Measurements from ENCODE around the gene MAP3K20.
"Not testable (repeated sequence)": the region's sequence is repeated elsewhere in the genome, so short reads cannot be mapped to it uniquely, and the experiment has no call there.

The MAP3K20 gene

DNA sequence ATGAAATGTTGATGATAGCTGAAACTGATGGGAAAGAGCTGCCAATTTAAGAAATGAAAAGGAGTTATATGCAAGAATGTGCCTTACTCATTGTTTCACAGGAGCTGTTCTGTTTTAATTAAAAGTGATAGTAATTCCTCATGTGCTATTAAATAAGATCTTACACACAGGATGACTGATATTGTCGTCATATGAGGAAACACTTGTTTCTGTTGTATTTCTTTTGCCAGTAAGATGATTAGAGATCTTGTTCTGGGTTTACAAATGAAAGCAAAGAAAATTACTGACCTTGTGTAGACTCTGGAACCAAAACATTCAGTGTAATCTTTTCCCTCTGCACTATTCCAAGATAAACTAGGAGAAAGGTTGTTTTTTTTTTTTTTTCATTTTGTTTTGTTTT lies 123.6 kb downstream of the MAP3K20 start:
- no peaks in the 10 kb centered on the region for H3K9me3 ChIP-seq (ENCODE audit: insufficient read depth, low read length, severe bottlenecking)
- H3K79me2 ChIP-seq (ENCODE audit: insufficient read depth, low read length) = no peaks in the 10 kb centered on the region
- H3K4me3 ChIP-seq (ENCODE audit: low read depth in 1 of 2, low read length in 2 of 2) = no peak overlapping the region
- no peak overlapping the region for H2AFZ ChIP-seq (ENCODE audit: low read depth, low read length)
- DNase-seq = no peak
- no peak for ATAC-seq (ENCODE audit: insufficient read depth, low read depth)
- no peaks in the 10 kb centered on the region for H4K20me1 ChIP-seq (ENCODE audit: insufficient read depth, low read length)
- TF ChIP-seq, protein P1, sequence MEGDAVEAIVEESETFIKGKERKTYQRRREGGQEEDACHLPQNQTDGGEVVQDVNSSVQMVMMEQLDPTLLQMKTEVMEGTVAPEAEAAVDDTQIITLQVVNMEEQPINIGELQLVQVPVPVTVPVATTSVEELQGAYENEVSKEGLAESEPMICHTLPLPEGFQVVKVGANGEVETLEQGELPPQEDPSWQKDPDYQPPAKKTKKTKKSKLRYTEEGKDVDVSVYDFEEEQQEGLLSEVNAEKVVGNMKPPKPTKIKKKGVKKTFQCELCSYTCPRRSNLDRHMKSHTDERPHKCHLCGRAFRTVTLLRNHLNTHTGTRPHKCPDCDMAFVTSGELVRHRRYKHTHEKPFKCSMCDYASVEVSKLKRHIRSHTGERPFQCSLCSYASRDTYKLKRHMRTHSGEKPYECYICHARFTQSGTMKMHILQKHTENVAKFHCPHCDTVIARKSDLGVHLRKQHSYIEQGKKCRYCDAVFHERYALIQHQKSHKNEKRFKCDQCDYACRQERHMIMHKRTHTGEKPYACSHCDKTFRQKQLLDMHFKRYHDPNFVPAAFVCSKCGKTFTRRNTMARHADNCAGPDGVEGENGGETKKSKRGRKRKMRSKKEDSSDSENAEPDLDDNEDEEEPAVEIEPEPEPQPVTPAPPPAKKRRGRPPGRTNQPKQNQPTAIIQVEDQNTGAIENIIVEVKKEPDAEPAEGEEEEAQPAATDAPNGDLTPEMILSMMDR (IDR thresholded peaks at IDR 0.05; ENCODE audit: borderline replicate concordance, extremely low read depth, low read length, poor library complexity, severe bottlenecking) = no peak
- TF ChIP-seq EZH2 (IDR thresholded peaks at IDR 0.05; ENCODE audit: borderline replicate concordance, low read depth, low read length, severe bottlenecking) = no peak
- no peaks in the 10 kb centered on the region for H3K4me1 ChIP-seq (ENCODE audit: insufficient read depth, low read length)
- H3K9ac ChIP-seq (ENCODE audit: low read depth, low read length) = no peak overlapping the region
- H3K27ac ChIP-seq (ENCODE audit: low read length) = no peak overlapping the region
- H3K27me3 ChIP-seq (ENCODE audit: insufficient read depth, low read length, poor library complexity) = no peaks in the 10 kb centered on the region
- H3K36me3 ChIP-seq (ENCODE audit: insufficient read depth, low read length) = peaks cover 14% of the 10 kb centered on the region; the same call in 1 of the 2 replicates
- no peak overlapping the region for H3K4me2 ChIP-seq (ENCODE audit: insufficient read depth, low read length)

DNA sequence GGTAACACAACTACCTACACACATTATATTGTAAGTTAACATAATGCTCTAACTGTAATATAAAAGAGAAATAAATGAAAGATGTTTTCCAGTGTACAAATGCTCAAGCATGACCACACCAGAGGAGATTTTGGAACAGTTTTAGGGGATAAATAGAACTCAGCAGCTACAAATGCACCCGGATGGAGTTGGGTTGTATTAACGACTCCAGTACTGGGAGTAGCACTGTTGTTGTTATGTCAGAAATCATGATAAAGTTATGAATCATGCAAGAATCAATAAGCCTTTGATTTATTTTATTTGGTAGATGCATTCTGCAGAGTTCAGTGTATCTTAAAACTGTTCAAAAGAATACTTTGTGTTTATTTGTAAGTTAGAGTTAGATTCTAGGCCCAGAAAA lies 126.9 kb downstream of the MAP3K20 start:
- Histone ChIP-seq H3K4me3 (ENCODE audit: low read depth in 1 of 2, low read length in 2 of 2) (no peak overlapping the region), H3K79me2 (ENCODE audit: insufficient read depth, low read length) (no peaks in the 10 kb centered on the region), H3K9me3 (ENCODE audit: insufficient read depth, low read length, severe bottlenecking) (no peaks in the 10 kb centered on the region), H2AFZ (ENCODE audit: low read depth, low read length) (no peak overlapping the region), H3K9ac (ENCODE audit: low read depth, low read length) (no peak overlapping the region), H3K27ac (ENCODE audit: low read length) (no peak overlapping the region), H3K27me3 (ENCODE audit: insufficient read depth, low read length, poor library complexity) (no peaks in the 10 kb centered on the region), H4K20me1 (ENCODE audit: insufficient read depth, low read length) (no peaks in the 10 kb centered on the region), H3K36me3 (ENCODE audit: insufficient read depth, low read length) (peaks cover 22% of the 10 kb centered on the region; the same call in 1 of the 2 replicates), H3K4me1 (ENCODE audit: insufficient read depth, low read length) (no peaks in the 10 kb centered on the region), H3K4me2 (ENCODE audit: insufficient read depth, low read length) (no peak overlapping the region)
- TF ChIP-seq, protein P1 (IDR thresholded peaks at IDR 0.05; ENCODE audit: borderline replicate concordance, extremely low read depth, low read length, poor library complexity, severe bottlenecking) = no peak
- no peak for TF ChIP-seq EZH2 (IDR thresholded peaks at IDR 0.05; ENCODE audit: borderline replicate concordance, low read depth, low read length, severe bottlenecking)
- DNase-seq (no peak), ATAC-seq (ENCODE audit: insufficient read depth, low read depth) (no peak)

DNA sequence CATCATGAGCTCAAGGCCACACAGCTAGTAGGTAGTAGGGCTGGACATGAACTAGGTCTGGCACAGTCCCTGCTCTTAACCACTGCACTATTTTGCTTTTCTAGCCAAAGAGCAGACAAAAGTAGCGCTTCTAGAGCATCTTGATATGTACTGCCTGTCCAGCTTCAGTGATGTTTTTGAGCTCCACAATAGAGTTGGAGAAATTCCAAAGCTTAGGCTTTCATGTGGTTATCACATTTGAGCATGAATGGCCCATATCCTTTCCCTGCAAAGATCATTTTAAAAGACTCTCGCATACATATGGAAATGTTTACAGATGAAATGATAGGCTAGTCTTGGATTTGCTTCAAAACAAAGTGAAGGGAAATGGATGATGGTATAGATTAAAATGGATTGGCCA lies 128.7 kb downstream of the MAP3K20 start:
- no peak overlapping the region for H3K4me2 ChIP-seq (ENCODE audit: insufficient read depth, low read length)
- TF ChIP-seq EZH2 (IDR thresholded peaks at IDR 0.05; ENCODE audit: borderline replicate concordance, low read depth, low read length, severe bottlenecking) = no peak
- TF ChIP-seq, protein P1 (IDR thresholded peaks at IDR 0.05; ENCODE audit: borderline replicate concordance, extremely low read depth, low read length, poor library complexity, severe bottlenecking) = no peak
- H4K20me1 ChIP-seq (ENCODE audit: insufficient read depth, low read length) = no peaks in the 10 kb centered on the region
- H3K9me3 ChIP-seq (ENCODE audit: insufficient read depth, low read length, severe bottlenecking) = no peaks in the 10 kb centered on the region
- peaks cover 13% of the 10 kb centered on the region; the same call in 1 of the 2 replicates for H3K36me3 ChIP-seq (ENCODE audit: insufficient read depth, low read length)
- no peaks in the 10 kb centered on the region for H3K27me3 ChIP-seq (ENCODE audit: insufficient read depth, low read length, poor library complexity)
- H3K4me1 ChIP-seq (ENCODE audit: insufficient read depth, low read length) = no peaks in the 10 kb centered on the region
- DNase-seq (no peak), ATAC-seq (ENCODE audit: insufficient read depth, low read depth) (0 out of 3 replicates have a peak, but pooled peaks have one; percentile 31)
- H3K27ac ChIP-seq (ENCODE audit: low read length) = no peak overlapping the region
- H3K4me3 ChIP-seq (ENCODE audit: low read depth in 1 of 2, low read length in 2 of 2) = no peak overlapping the region
- H3K9ac ChIP-seq (ENCODE audit: low read depth, low read length) = no peak overlapping the region
- H3K79me2 ChIP-seq (ENCODE audit: insufficient read depth, low read length) = no peaks in the 10 kb centered on the region
- H2AFZ ChIP-seq (ENCODE audit: low read depth, low read length) = no peak overlapping the region

DNA sequence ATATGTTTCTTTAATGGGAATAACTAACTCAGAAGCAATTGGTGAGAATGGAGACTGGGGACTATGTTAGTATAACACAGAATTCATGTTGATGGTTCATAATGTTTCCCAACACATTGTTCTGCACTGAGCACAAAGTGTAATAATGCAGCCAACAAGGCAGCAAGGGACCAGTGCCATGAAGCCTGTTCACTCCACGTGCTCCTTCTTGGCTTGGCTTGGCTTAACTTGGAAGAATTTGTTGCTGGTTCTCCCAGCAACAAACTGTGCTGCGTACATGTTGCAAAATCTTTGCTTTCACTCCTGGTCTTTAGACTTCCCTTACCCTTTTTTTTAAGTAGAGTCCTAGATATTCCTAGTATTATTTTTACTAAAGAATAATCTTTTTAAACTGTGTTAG lies 129.7 kb downstream of the MAP3K20 start:
- Histone ChIP-seq H3K36me3 (ENCODE audit: insufficient read depth, low read length) (peaks cover 15% of the 10 kb centered on the region; the same call in 1 of the 2 replicates), H3K4me1 (ENCODE audit: insufficient read depth, low read length) (no peaks in the 10 kb centered on the region), H3K4me2 (ENCODE audit: insufficient read depth, low read length) (no peak overlapping the region), H4K20me1 (ENCODE audit: insufficient read depth, low read length) (no peaks in the 10 kb centered on the region), H3K9me3 (ENCODE audit: insufficient read depth, low read length, severe bottlenecking) (no peaks in the 10 kb centered on the region), H3K27ac (ENCODE audit: low read length) (no peak overlapping the region), H2AFZ (ENCODE audit: low read depth, low read length) (no peak overlapping the region), H3K27me3 (ENCODE audit: insufficient read depth, low read length, poor library complexity) (no peaks in the 10 kb centered on the region), H3K9ac (ENCODE audit: low read depth, low read length) (no peak overlapping the region), H3K79me2 (ENCODE audit: insufficient read depth, low read length) (no peaks in the 10 kb centered on the region), H3K4me3 (ENCODE audit: low read depth in 1 of 2, low read length in 2 of 2) (no peak overlapping the region)
- ATAC-seq (ENCODE audit: insufficient read depth, low read depth) (no peak), DNase-seq (no peak)
- TF ChIP-seq, protein P1 (IDR thresholded peaks at IDR 0.05; ENCODE audit: borderline replicate concordance, extremely low read depth, low read length, poor library complexity, severe bottlenecking) = no peak
- no peak for TF ChIP-seq EZH2 (IDR thresholded peaks at IDR 0.05; ENCODE audit: borderline replicate concordance, low read depth, low read length, severe bottlenecking)

DNA sequence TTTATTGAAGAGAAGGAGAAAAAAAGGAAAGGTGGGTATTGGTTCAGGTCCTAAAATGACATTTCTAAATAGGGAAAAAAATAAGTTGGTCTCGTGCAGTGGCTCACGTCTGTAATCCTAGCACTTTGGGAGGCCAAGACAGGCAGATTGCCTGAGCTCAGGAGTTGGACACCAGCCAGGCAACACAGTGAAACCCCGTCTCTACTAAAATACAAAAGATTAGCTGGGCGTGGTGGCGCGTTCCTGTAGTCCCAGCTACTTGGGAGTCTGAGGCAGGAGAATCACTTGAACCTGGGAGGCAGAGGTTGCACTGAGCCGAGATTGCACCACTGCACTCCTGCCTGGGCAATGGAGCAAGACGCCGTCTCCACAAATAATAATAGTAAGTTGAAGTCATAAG lies 131.5 kb downstream of the MAP3K20 start:
- DNase-seq; H3K27ac ChIP-seq (ENCODE audit: low read length); H3K79me2 ChIP-seq (ENCODE audit: insufficient read depth, low read length); H3K27me3 ChIP-seq (ENCODE audit: insufficient read depth, low read length, poor library complexity); H2AFZ ChIP-seq (ENCODE audit: low read depth, low read length); H4K20me1 ChIP-seq (ENCODE audit: insufficient read depth, low read length); ATAC-seq (ENCODE audit: insufficient read depth, low read depth); H3K4me2 ChIP-seq (ENCODE audit: insufficient read depth, low read length); H3K9me3 ChIP-seq (ENCODE audit: insufficient read depth, low read length, severe bottlenecking); H3K9ac ChIP-seq (ENCODE audit: low read depth, low read length); H3K4me1 ChIP-seq (ENCODE audit: insufficient read depth, low read length); H3K4me3 ChIP-seq (ENCODE audit: low read depth in 1 of 2, low read length in 2 of 2): not testable (repeated sequence)
- H3K36me3 ChIP-seq (ENCODE audit: insufficient read depth, low read length) = peaks cover 23% of the 10 kb centered on the region

Data from DND-41 (cell line).